SK-N-SH treated with all-trans-retinoic acid at 6 μM for 48 hours (cell line): ENCODE results near the gene GEMIN7.
A peak's percentile ranks its signal among the peaks of the same experiment; 100 is the strongest.

Source experiments
- ATAC-seq: fragments of 200-7000 bp; cut with Tn5 transposase; 3 replicates; pipeline ENCODE4 v1.9.1; 2020; ENCODE audit warnings: mild to moderate bottlenecking, moderate library complexity
- ARNTL ChIP-seq: fragments of 450-650 bp; formaldehyde crosslinking; IDR thresholded peaks from 2 replicates; pipeline ENCODE4 v1.5.0; 2020; ENCODE audit warnings: low read depth, mild to moderate bottlenecking, moderate library complexity, borderline replicate concordance
- BACH2 ChIP-seq: fragments of 250-450 bp; sonication (Bioruptor Pico); IDR thresholded peaks from 2 replicates; pipeline ENCODE4 v1.9.0; 2021; ENCODE audit warnings: mild to moderate bottlenecking, borderline replicate concordance
- CSDC2 ChIP-seq: fragments of 250-450 bp; sonication (Bioruptor Pico); IDR thresholded peaks from 2 replicates; pipeline ENCODE4 v1.5.0; 2020; ENCODE audit warnings: mild to moderate bottlenecking, moderate library complexity
- ESRRG ChIP-seq: fragments of 250-450 bp; sonication (Bioruptor Pico); IDR thresholded peaks from 2 replicates; pipeline ENCODE4 v1.6.1; 2021; ENCODE audit warnings: mild to moderate bottlenecking
- GLIS3 ChIP-seq: fragments of 250-450 bp; sonication (Bioruptor Pico); IDR thresholded peaks from 2 replicates; pipeline ENCODE4 v1.5.0; 2020; ENCODE audit warnings: mild to moderate bottlenecking, moderate library complexity
- ISL1 ChIP-seq: fragments of 250-450 bp; sonication (Bioruptor Pico); IDR thresholded peaks from 2 replicates; pipeline ENCODE4 v2.1.2; 2022; ENCODE audit warnings: mild to moderate bottlenecking, moderate library complexity
- OSR1 ChIP-seq: fragments of 250-450 bp; sonication (Bioruptor Pico); IDR thresholded peaks from 2 replicates; pipeline ENCODE4 v1.8.0; 2022; ENCODE audit warnings: moderate library complexity, mild to moderate bottlenecking, inconsistent platforms
- PPARA ChIP-seq: fragments of 250-450 bp; sonication (Bioruptor Pico); IDR thresholded peaks from 2 replicates; pipeline ENCODE4 v1.5.0; 2020; ENCODE audit warnings: mild to moderate bottlenecking, borderline replicate concordance
- RARB ChIP-seq: fragments of 250-450 bp; sonication (Bioruptor Pico); IDR thresholded peaks from 2 replicates; pipeline ENCODE4 v1.8.0; 2021; ENCODE audit warnings: mild to moderate bottlenecking, moderate library complexity
- SNAI2 ChIP-seq: fragments of 250-450 bp; sonication (Bioruptor Pico); IDR thresholded peaks from 2 replicates; pipeline ENCODE4 v1.5.0; 2020; ENCODE audit warnings: mild to moderate bottlenecking, moderate library complexity
- TCF4 ChIP-seq: fragments of 250-450 bp; sonication (Bioruptor Pico); IDR thresholded peaks from 2 replicates; pipeline ENCODE4 v1.8.0; 2021; ENCODE audit warnings: mild to moderate bottlenecking, moderate library complexity, borderline replicate concordance
- TOX ChIP-seq: fragments of 250-450 bp; sonication (Bioruptor Pico); IDR thresholded peaks from 2 replicates; pipeline ENCODE4 v1.8.0; 2021; ENCODE audit warnings: mild to moderate bottlenecking, moderate library complexity, borderline replicate concordance
- ZC3H10 ChIP-seq: fragments of 250-450 bp; sonication (Bioruptor Pico); IDR thresholded peaks from 2 replicates; pipeline ENCODE4 v1.5.1; 2021; ENCODE audit warnings: mild to moderate bottlenecking, moderate library complexity
- ZFP3 ChIP-seq: fragments of 250-450 bp; sonication (Bioruptor Pico); IDR thresholded peaks from 2 replicates; pipeline ENCODE4 v1.5.0; 2020; ENCODE audit warnings: mild to moderate bottlenecking, moderate library complexity
- ZFP30 ChIP-seq: fragments of 450-650 bp; formaldehyde crosslinking; IDR thresholded peaks from 2 replicates; pipeline ENCODE4 v1.5.0; 2022; ENCODE audit warnings: mild to moderate bottlenecking, moderate library complexity
- ZNF565 ChIP-seq: fragments of 450-650 bp; formaldehyde crosslinking; conservative IDR thresholded peaks from 2 replicates; pipeline ENCODE4 v1.5.0; 2020; ENCODE audit warnings: low read depth, mild to moderate bottlenecking, moderate library complexity
- ZNF70 ChIP-seq: fragments of 450-650 bp; formaldehyde crosslinking; IDR thresholded peaks from 2 replicates; pipeline ENCODE4 v1.5.0; 2020; ENCODE audit warnings: mild to moderate bottlenecking, moderate library complexity
- ZNF8 ChIP-seq: fragments of 450-650 bp; formaldehyde crosslinking; IDR thresholded peaks from 2 replicates; pipeline ENCODE4 v1.5.0; 2020; ENCODE audit warnings: mild to moderate bottlenecking, moderate library complexity
- TF ChIP-seq, protein P1 (sequence below): fragments of 250-450 bp; sonication (Bioruptor Pico); IDR thresholded peaks from 2 replicates; pipeline ENCODE4 v1.8.0; 2020; ENCODE audit warnings: mild to moderate bottlenecking, moderate library complexity, borderline replicate concordance
- TF ChIP-seq, protein P2 (sequence below): fragments of 250-450 bp; sonication (Bioruptor Pico); IDR thresholded peaks from 2 replicates; pipeline ENCODE4 v1.5.1; 2020; ENCODE audit warnings: low read depth, mild to moderate bottlenecking, moderate library complexity
- TF ChIP-seq, protein P3 (sequence below): fragments of 250-450 bp; sonication (Bioruptor Pico); IDR thresholded peaks from 2 replicates; pipeline ENCODE4 v1.5.0; 2020; ENCODE audit warnings: mild to moderate bottlenecking, moderate library complexity
- TF ChIP-seq, protein P4 (sequence below): fragments of 250-450 bp; sonication (Bioruptor Pico); IDR thresholded peaks from 2 replicates; pipeline ENCODE4 v1.5.1; 2021; ENCODE audit warnings: mild to moderate bottlenecking, moderate library complexity

Gene GEMIN7

DNA sequence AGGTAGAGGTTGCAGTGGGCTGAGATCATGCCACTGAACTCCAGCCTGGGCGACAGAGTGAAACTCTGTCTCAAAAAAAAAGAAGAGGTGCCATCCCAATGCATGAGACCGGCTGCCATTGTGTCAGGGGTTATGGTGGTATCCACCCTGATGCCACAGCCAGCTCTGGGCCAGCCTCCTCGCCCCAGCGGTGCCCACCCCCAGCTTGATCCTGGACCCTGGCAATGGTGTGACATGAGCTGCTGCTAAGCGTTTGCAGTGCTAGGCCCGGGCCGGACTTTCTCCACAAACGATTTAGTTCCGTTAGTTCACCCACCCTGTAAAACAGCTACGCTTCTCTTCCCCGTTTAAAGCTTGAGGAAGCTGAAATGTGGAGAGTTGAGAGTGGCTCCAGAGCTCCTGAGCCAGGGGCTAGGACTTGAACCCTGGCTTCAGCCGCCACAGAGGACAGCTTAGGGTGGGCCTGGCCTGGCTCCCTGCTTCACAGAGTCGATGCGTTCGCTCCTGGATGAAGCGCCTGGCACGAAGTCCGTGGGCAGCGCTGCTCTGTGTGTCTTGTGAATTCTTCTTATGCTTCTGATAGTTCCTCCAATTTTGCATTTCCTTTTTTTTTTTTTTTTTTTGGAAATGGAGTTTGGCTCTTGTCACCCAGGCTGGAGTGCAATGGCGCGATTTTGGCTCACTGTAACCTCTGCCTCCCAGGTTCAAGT, 56.3 kb downstream of the GEMIN7 start:
- TF ChIP-seq, protein P1, sequence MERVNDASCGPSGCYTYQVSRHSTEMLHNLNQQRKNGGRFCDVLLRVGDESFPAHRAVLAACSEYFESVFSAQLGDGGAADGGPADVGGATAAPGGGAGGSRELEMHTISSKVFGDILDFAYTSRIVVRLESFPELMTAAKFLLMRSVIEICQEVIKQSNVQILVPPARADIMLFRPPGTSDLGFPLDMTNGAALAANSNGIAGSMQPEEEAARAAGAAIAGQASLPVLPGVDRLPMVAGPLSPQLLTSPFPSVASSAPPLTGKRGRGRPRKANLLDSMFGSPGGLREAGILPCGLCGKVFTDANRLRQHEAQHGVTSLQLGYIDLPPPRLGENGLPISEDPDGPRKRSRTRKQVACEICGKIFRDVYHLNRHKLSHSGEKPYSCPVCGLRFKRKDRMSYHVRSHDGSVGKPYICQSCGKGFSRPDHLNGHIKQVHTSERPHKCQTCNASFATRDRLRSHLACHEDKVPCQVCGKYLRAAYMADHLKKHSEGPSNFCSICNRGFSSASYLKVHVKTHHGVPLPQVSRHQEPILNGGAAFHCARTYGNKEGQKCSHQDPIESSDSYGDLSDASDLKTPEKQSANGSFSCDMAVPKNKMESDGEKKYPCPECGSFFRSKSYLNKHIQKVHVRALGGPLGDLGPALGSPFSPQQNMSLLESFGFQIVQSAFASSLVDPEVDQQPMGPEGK (CRISPR knock-in tag) = no peak
- TF ChIP-seq BACH2 = no peak
- ATAC-seq = no peak

DNA sequence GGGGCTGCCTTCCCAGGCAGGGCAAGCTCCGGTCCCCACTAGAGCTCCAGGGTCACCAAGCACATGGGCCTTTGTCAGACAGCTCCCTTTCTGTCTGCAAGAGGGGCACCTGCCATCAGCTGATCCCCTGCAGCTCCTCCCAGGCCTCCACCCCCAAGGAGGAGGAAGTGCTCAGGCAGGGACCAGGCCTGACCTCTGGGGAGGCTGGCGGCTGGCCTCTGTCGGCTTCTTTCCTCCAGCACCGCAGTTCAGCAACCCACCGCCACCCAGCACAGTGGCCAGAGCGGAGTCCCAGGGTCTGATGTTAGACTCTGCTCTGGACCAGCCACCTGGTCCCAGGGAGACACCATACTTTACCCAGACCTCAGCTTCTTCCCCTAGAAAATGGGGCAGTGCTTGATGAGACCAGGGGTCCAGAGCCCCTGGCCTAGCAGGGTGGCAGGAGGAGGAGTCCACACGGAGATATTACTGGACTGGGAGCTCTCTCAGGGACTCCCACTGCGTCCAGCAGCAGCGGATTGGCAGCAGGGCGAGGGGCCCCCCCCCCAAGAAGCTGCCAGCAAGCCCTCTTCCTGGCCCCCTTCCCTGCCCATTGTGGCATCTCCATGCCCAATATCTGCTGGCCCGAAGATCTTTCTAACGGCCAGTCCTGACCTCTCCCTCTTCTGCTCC, 57.6 kb downstream of the GEMIN7 start:
- TF ChIP-seq RARB (CRISPR knock-in tag) (no peak), ZNF8 (no peak), ZFP30 (CRISPR knock-in tag) (no peak), ISL1 (no peak), GLIS3 (CRISPR knock-in tag) (no peak), ZNF70 (CRISPR knock-in tag) (no peak), CSDC2 (no peak), PPARA (CRISPR knock-in tag) (no peak), BACH2 (no peak), SNAI2 (CRISPR knock-in tag) (no peak)
- TF ChIP-seq, protein P2, sequence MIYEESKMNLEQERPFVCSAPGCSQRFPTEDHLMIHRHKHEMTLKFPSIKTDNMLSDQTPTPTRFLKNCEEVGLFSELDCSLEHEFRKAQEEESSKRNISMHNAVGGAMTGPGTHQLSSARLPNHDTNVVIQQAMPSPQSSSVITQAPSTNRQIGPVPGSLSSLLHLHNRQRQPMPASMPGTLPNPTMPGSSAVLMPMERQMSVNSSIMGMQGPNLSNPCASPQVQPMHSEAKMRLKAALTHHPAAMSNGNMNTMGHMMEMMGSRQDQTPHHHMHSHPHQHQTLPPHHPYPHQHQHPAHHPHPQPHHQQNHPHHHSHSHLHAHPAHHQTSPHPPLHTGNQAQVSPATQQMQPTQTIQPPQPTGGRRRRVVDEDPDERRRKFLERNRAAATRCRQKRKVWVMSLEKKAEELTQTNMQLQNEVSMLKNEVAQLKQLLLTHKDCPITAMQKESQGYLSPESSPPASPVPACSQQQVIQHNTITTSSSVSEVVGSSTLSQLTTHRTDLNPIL (CRISPR knock-in tag) = no peak
- TF ChIP-seq, protein P3, sequence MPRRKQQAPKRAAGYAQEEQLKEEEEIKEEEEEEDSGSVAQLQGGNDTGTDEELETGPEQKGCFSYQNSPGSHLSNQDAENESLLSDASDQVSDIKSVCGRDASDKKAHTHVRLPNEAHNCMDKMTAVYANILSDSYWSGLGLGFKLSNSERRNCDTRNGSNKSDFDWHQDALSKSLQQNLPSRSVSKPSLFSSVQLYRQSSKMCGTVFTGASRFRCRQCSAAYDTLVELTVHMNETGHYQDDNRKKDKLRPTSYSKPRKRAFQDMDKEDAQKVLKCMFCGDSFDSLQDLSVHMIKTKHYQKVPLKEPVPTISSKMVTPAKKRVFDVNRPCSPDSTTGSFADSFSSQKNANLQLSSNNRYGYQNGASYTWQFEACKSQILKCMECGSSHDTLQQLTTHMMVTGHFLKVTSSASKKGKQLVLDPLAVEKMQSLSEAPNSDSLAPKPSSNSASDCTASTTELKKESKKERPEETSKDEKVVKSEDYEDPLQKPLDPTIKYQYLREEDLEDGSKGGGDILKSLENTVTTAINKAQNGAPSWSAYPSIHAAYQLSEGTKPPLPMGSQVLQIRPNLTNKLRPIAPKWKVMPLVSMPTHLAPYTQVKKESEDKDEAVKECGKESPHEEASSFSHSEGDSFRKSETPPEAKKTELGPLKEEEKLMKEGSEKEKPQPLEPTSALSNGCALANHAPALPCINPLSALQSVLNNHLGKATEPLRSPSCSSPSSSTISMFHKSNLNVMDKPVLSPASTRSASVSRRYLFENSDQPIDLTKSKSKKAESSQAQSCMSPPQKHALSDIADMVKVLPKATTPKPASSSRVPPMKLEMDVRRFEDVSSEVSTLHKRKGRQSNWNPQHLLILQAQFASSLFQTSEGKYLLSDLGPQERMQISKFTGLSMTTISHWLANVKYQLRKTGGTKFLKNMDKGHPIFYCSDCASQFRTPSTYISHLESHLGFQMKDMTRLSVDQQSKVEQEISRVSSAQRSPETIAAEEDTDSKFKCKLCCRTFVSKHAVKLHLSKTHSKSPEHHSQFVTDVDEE (CRISPR knock-in tag) = no peak
- TF ChIP-seq, protein P4, sequence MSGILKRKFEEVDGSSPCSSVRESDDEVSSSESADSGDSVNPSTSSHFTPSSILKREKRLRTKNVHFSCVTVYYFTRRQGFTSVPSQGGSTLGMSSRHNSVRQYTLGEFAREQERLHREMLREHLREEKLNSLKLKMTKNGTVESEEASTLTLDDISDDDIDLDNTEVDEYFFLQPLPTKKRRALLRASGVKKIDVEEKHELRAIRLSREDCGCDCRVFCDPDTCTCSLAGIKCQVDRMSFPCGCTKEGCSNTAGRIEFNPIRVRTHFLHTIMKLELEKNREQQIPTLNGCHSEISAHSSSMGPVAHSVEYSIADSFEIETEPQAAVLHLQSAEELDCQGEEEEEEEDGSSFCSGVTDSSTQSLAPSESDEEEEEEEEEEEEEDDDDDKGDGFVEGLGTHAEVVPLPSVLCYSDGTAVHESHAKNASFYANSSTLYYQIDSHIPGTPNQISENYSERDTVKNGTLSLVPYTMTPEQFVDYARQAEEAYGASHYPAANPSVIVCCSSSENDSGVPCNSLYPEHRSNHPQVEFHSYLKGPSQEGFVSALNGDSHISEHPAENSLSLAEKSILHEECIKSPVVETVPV (CRISPR knock-in tag) = no peak
- TF ChIP-seq, all 23 proteins: peak for 0
- peak; percentile 14; the same call in 1 of the 3 replicates for ATAC-seq

DNA sequence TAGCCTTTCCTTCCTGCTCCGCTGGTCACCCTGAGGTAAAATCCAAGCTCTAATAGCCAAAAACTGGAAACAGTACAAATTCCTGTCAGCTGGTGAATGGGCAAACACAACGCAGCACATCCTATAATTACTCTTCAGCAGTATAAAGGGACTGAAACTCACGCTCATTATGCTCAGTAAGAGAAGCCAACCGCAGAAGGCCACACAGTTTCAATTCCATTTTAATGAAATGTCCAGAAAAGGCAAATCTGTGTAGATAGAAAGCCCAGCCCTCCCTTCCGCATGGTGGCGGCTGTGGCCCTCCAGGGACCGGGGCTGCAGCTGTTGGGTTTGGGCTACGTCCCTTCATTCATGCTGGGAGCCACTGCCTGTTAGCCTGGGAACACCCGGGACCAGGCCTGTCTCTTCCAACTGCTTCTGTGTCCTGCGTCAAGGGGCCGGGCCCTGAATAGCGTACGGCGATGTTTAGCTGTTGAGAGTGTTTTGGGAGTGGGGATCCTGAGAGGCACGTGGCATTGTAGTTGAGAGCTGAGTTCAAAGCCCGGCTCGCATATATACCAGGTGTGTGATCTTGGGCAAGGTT, 58.2 kb downstream of the GEMIN7 start:
- ATAC-seq = peak; percentile 29; the same call in 2 of the 3 replicates

DNA sequence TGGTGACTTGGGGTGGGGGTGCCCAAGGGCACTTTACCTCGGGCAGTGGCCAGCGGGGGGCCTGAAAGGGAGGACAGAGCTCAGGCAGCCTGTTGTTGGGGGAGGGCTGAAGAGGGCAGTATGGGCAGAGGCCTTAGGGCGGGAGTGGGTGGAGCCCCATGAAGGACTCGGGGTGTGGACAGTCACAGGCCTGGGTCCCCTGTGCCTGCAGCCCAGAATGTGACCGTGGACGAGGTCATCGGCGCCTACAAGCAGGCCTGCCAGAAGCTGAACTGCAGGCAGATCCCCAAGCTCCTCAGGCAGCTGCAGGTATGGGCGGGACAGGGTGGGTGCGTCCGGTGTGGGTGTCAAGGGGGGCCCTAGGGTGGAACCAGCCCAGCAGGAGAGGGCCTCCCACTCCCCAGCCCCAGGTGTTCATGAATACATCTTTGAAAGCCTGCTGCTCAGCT, 59.3 kb downstream of the GEMIN7 start:
- ATAC-seq = no peak
- TF ChIP-seq ZC3H10 (no peak), OSR1 (CRISPR knock-in tag) (no peak), ZNF70 (CRISPR knock-in tag) (no peak), CSDC2 (no peak), GLIS3 (CRISPR knock-in tag) (no peak), ARNTL (CRISPR knock-in tag) (no peak), ZNF8 (no peak), ZNF565 (CRISPR knock-in tag) (no peak), ISL1 (no peak), ZFP3 (no peak), TOX (no peak), TCF4 (CRISPR knock-in tag) (no peak)
- TF ChIP-seq, protein P2 (CRISPR knock-in tag) = no peak
- TF ChIP-seq, protein P1 (CRISPR knock-in tag) = no peak

More for the DNA sequence above, 58.2 kb downstream of the GEMIN7 start:
- TF ChIP-seq ISL1 (0 out of 2 replicates have a peak, but pooled peaks have one; percentile 28), ESRRG (no peak)
